NCI-H2029 (cell line): ENCODE results near the gene FEM1A.

Experiments used
- DNase-seq: peaks from one replicate; lab custom pipeline; 2025; lab: John Stamatoyannopoulos, UW

FEM1A gene

GRCh38 chr19:4847190-4847973, 55.8 kb downstream of the FEM1A start:
- no peak for DNase-seq

GRCh38 chr19:4849019-4849418, 57.5 kb downstream of the FEM1A start:
- peak; percentile 66 for DNase-seq
